HepG2 (cell line): ENCODE data around the gene EHD1. TPM values are rescaled to one million over a fixed set of nuclear protein-coding genes. Genes with fewer than 3 reads are reported as not detected.
A peak's percentile ranks its signal among the peaks of the same experiment; 100 is the strongest.

Source experiments
- ATAC-seq: fragments of 200-7000 bp; cut with Tn5 transposase; 3 replicates; pipeline ENCODE4 v1.9.1; 2020; ENCODE audit warnings: mild to moderate bottlenecking, moderate library complexity
- BruUV-seq: library from RNA; stranded (reverse); fragments of 400-500 nt; replicated peaks from 2 replicates; lab custom pipeline; 2021; lab: Mats Ljungman, UMichigan
- CTCF ChIA-PET: fragments of 300-600 bp; formaldehyde crosslinking; extraction: SDS; loops from one replicate; lab custom pipeline; 2021; ENCODE audit warnings: low total read pairs, inconsistent platforms, low intra/inter-chr PET ratio; lab: Yijun Ruan, JAX
- POLR2A ChIA-PET: fragments of 350-600 bp; sonication (Branson Sonifier 250); formaldehyde crosslinking; loops from one replicate; lab custom pipeline; 2020; ENCODE audit warnings: antibody characterized with exemption, inconsistent platforms; lab: Yijun Ruan, JAX
- DNase-seq: peaks from one replicate; pipeline ENCODE4 v3.0.0-alpha.2; 2015; ENCODE audit warnings: low spot score
- FAIRE-seq: peaks from 3 replicates; lab custom pipeline; 2011; peaks lifted over from hg19 to GRCh38; lab: Jason Lieb, UNC
- H2AFZ ChIP-seq: one replicate; pipeline ENCODE4 v1.6.1; 2011; ENCODE audit warnings: low read length, inconsistent platforms
- H3K27ac ChIP-seq: fragments of 300-600 bp; 3 replicates; pipeline ENCODE4 v1.8.0; 2011; ENCODE audit warnings: mixed run types, mild to moderate bottlenecking, mixed read lengths, low read length, inconsistent platforms; ENCODE audit not compliant: insufficient read depth; ENCODE audit errors: extremely low read length
- H3K27me3 ChIP-seq, 2 experiments: fragments of 200-600 bp in 1 of 2; 2 replicates in 1 of 2; 3 replicates in 1 of 2; pipeline versions ENCODE4 v1.6.0 to v1.8.0; 2011; ENCODE audit warnings: low read length in 2 of 2, mild to moderate bottlenecking in 2 of 2, moderate library complexity in 2 of 2, inconsistent platforms in 1 of 2; ENCODE audit not compliant: insufficient read depth in 2 of 2, control insufficient read depth in 1 of 2
- H3K36me3 ChIP-seq, 2 experiments: fragments of 200-600 bp in 1 of 2; replicated peaks in 1 of 2; 2 replicates in 1 of 2; 3 replicates in 1 of 2; pipeline versions ENCODE4 v1.5.1 to v1.8.0; 2011; ENCODE audit warnings: low read length in 2 of 2, inconsistent platforms in 1 of 2; ENCODE audit not compliant: insufficient read depth in 2 of 2, control insufficient read depth in 1 of 2
- H3K4me1 ChIP-seq: 2 replicates; pipeline ENCODE4 v1.5.1; 2012; ENCODE audit warnings: low read length, inconsistent platforms; ENCODE audit not compliant: insufficient read depth
- H3K4me2 ChIP-seq: 2 replicates; pipeline ENCODE4 v1.6.0; 2011; ENCODE audit warnings: low read depth, low read length, inconsistent platforms
- H3K4me3 ChIP-seq, 3 experiments: fragments of 200-600 bp in 1 of 3; sonication (generic), shearing (Covaris generic) in 1 of 3; replicated peaks in 1 of 3; 2 replicates each; pipeline ENCODE4 v1.5.1; 2011 to 2016; ENCODE audit warnings: low read length in 3 of 3, inconsistent platforms in 2 of 3, low read depth in 2 of 3, mild to moderate bottlenecking in 2 of 3, control low read depth in 1 of 3, mixed read lengths in 1 of 3; ENCODE audit not compliant: insufficient read depth in 1 of 3
- H3K79me2 ChIP-seq: one replicate; pipeline ENCODE4 v1.6.1; 2011; ENCODE audit warnings: low read length, inconsistent platforms; ENCODE audit not compliant: insufficient read depth
- H3K9ac ChIP-seq: 2 replicates; pipeline ENCODE4 v1.6.0; 2011; ENCODE audit warnings: mild to moderate bottlenecking, low read depth, low read length, inconsistent platforms; ENCODE audit not compliant: insufficient read depth
- H3K9me3 ChIP-seq: 2 replicates; pipeline ENCODE4 v1.5.1; 2012; ENCODE audit warnings: mild to moderate bottlenecking, low read length
- H4K20me1 ChIP-seq: 2 replicates; pipeline ENCODE4 v1.6.0; 2011; ENCODE audit warnings: inconsistent platforms, mild to moderate bottlenecking, low read length, moderate library complexity; ENCODE audit not compliant: insufficient read depth
- HIVEP1 ChIP-seq: sonication (generic); formaldehyde crosslinking; IDR thresholded peaks from 2 replicates; pipeline ENCODE4 v1.4.0; 2020; ENCODE audit warnings: mild to moderate bottlenecking, missing genetic modification reagents
- HMGXB4 ChIP-seq, 2 experiments: sonication (generic) in 1 of 2; formaldehyde crosslinking in 1 of 2; IDR thresholded peaks; 2 replicates each; pipeline versions ENCODE4 v1.4.0 to v1.6.1; 2018 to 2020; ENCODE audit warnings: missing genetic modification reagents in 2 of 2, borderline replicate concordance in 1 of 2, low read depth in 1 of 2, mild to moderate bottlenecking in 1 of 2, missing biosample characterization in 1 of 2
- KDM3A ChIP-seq: IDR thresholded peaks from 2 replicates; pipeline ENCODE4 v1.6.1; 2018; ENCODE audit warnings: low read depth, missing compliant biosample characterization
- MTA1 ChIP-seq: sonication (generic); formaldehyde crosslinking; IDR thresholded peaks from 2 replicates; pipeline ENCODE4 v1.4.0; 2020; ENCODE audit warnings: missing genetic modification reagents, mild to moderate bottlenecking, borderline replicate concordance
- XRCC5 ChIP-seq: fragments of 200-400 bp; formaldehyde crosslinking; optimal IDR thresholded peaks from 2 replicates; pipeline ENCODE3; 2017; ENCODE audit warnings: mild to moderate bottlenecking, low read length
- ZIK1 ChIP-seq: sonication (generic); formaldehyde crosslinking; IDR thresholded peaks from 2 replicates; pipeline ENCODE4 v1.5.0; 2020; ENCODE audit warnings: mild to moderate bottlenecking, low read depth, missing genetic modification reagents, borderline replicate concordance
- ZNF501 ChIP-seq: sonication (generic); formaldehyde crosslinking; IDR thresholded peaks from 2 replicates; pipeline ENCODE4 v1.5.1; 2020; ENCODE audit warnings: mild to moderate bottlenecking, moderate library complexity, missing genetic modification reagents
- ZNF609 ChIP-seq: sonication (generic); formaldehyde crosslinking; IDR thresholded peaks from 2 replicates; pipeline ENCODE4 v1.4.0; 2020; ENCODE audit warnings: mild to moderate bottlenecking, missing genetic modification reagents, borderline replicate concordance
- ZNF687 ChIP-seq: sonication (generic); formaldehyde crosslinking; IDR thresholded peaks from 2 replicates; pipeline ENCODE4 v1.5.1; 2020; ENCODE audit warnings: mild to moderate bottlenecking, missing genetic modification reagents, moderate library complexity
- WGBS: methylation state at CpG from one replicate; pipeline ENCODE4 v1.1.6; 2017; ENCODE audit warnings: low lambda C conversion rate; 5-methylcytosine and 5-hydroxymethylcytosine counted together
- in situ Hi-C: cut with HindIII; loops from 2 replicates; pipeline ENCODE4 v1.10.0; 2017; ENCODE audit warnings: low pct_unique_long_range_greater_than_20kb; ENCODE audit not compliant: extremely low pct_ligation_motif_present
- intact Hi-C: fragments of 100-400 bp; cut with micrococcal nuclease; formaldehyde crosslinking; loops from one replicate; pipeline ENCODE4 v1.10.0; 2022; ENCODE audit not compliant: unreplicated experiment
- polyA plus RNA-seq, 8 experiments: library from polyadenylated mRNA; depleted of rRNA in 3 of 8; stranded (reverse) in 7 of 8; unstranded in 1 of 8; fragments of >200 nt; fragmentation: Illumina TruSeq in 4 of 8; extraction: Trizol in 4 of 8; gene quantifications; 2 replicates each; pipeline versions ENCODE4 v1.2.1 to v1.2.3, GENCODE V29; 2011 to 2016; ENCODE audit warnings: low read depth in 4 of 8, missing spikeins in 1 of 8, mixed read lengths in 1 of 8; ENCODE audit not compliant: insufficient read depth in 1 of 8
- total RNA-seq, 5 experiments: library from RNA; depleted of rRNA; stranded (reverse); fragments of >200 nt; fragmentation: Illumina TruSeq; extraction: Trizol; gene quantifications; 2 replicates each; pipeline ENCODE4 v1.2.3, GENCODE V29; 2016; ENCODE audit warnings: low read depth in 1 of 5

EHD1 gene
- total and polyA plus RNA-seq, 2 of the 13 experiments (the other 11 are each of a cell fraction or from before 2014, with no cell fraction given), result 23.6 to 26.6 TPM

GRCh38 chr11:64870893-64871466, 7.4 kb downstream of the EHD1 start:
- Histone ChIP-seq H3K9me3 (no peaks in the 10 kb centered on the region), H3K4me2 (peak overlapping the region; percentile 83), H3K4me3 (peak overlapping the region; percentile 39 to 57 (median 40); a peak in 5 of 6 replicates), H3K9ac (peak overlapping the region; percentile 58; the same call in 1 of the 2 replicates), H3K36me3 (peaks cover 2 to 28% of the 10 kb centered on the region in 2 experiments; a peak in 2 of 5 replicates), H3K27me3 (no peaks in the 10 kb centered on the region), H3K4me1 (peaks cover 68% of the 10 kb centered on the region), H4K20me1 (no peaks in the 10 kb centered on the region; the same call in 1 of the 2 replicates), H3K79me2 (peaks cover 53% of the 10 kb centered on the region), H3K27ac (peak overlapping the region; percentile 86), H2AFZ (no peak overlapping the region)
- WGBS, result 17% methylated on average over 7 of the region's 20 CpGs
- ChIA-PET CTCF (interaction anchor here (1.6 kb wide), 1 partner anchor 23 kb away, joined by 5 read pairs; no protein-coding TSS in a partner anchor), POLR2A (interaction anchor here (0.8 to 3.5 kb wide), 10 partner anchors 8 to 25 kb away, joined by 3 to 20 read pairs (median 7); partner anchors contain the start of gene EHD1)
- intact Hi-C loops (loop anchor here (1.0 to 2.0 kb wide), 3 partner anchors 18 to 23 kb away; no protein-coding TSS in a partner anchor), in situ Hi-C loops (no loop called here)
- no TSS peak for BruUV-seq
- ATAC-seq (peak; percentile 7; the same call in 2 of the 3 replicates), DNase-seq (no peak), FAIRE-seq (no peak)
- 0 out of 4 replicates have a peak, but pooled peaks of 1 of the 2 experiments have one; percentile 16 for TF ChIP-seq HMGXB4 (CRISPR knock-in tag; IDR thresholded peaks at IDR 0.05; ENCODE audit: borderline replicate concordance in 1 of 2, low read depth in 1 of 2)
- no peak for TF ChIP-seq ZNF609 (CRISPR knock-in tag)
- peak; percentile 56 for TF ChIP-seq ZNF687 (CRISPR knock-in tag)
- peak; percentile 50; the same call in 1 of the 2 replicates for TF ChIP-seq HIVEP1 (CRISPR knock-in tag)
- no peak for TF ChIP-seq KDM3A (CRISPR knock-in tag)
- 0 out of 2 replicates have a peak, but pooled peaks have one; percentile 5 for TF ChIP-seq ZNF501 (CRISPR knock-in tag)
- TF ChIP-seq XRCC5, result peak; percentile 25
- TF ChIP-seq MTA1 (CRISPR knock-in tag), result no peak
- no peak for TF ChIP-seq ZIK1
